NCI-H146 treated with DMSO at 0.1 percent for 48 hours (cell line): ENCODE data around the gene TXNDC16.

Experiments used
- DNase-seq: peaks from one replicate; lab custom pipeline; 2025; ENCODE audit not compliant: unreplicated experiment; lab: John Stamatoyannopoulos, UW

The TXNDC16 gene

DNA sequence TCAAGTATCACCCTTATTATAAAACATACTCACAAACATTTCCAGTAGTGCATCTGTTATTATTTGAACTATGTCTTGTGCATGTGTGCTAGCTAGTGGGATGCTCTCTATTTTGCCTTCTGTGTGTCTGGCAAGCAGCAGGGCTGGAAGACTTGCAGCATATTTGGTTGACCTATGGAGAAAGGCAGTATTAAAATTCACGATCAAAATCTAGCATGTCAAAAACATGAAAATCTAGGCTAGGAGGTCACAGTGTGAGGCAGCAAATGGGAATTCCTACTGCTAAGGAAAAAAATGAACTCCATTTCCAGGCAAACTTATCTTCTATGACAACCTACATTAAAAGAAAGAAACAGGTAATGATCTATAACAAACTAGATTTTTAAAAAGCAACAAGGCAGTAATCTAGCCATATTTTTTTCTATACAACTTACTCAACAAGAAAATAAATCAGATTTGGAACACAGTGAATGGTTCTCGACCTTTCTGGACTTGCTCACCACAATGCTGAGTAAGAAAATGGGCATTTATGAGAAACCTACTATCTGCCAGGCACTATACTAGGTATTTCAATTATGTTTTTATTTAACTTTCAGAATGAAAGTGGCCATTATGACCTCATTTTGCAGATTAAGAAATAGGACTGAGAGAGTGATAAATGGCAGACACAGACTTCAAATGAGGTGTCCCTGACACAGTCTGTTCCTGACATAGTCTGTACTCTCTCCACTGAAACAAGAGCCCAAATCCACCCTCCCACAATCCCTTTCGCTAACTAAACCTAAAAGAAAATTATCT is 96.8 kb downstream of the TXNDC16 start:
- DNase-seq: no peak

GRCh38 chr14:52447236-52447635 is 105.1 kb downstream of the TXNDC16 start:
- DNase-seq: no peak

DNA sequence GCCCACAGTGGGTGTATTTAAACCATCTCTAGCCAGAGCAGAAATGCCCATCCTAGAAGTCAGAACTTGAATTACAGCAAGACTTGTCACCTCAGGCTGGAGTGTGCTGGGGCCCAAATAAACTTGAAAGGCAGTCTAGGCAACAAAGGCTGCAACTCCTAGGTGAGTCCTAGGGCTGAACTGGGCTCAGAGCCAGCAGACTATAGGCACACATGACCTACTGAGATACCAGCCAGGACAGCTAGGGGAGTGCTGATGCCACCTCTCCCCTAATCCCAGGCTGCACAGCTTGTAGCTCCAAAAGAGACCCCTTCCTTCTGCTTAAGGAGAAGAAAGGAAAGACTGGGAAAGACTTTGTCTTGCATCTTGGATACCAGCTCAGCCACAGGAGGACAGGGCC is 106.0 kb downstream of the TXNDC16 start:
- DNase-seq: no peak

- no peak for DNase-seq
These were observed 108.8 kb downstream of the TXNDC16 start for GRCh38 chr14:52443506-52443905.

DNA sequence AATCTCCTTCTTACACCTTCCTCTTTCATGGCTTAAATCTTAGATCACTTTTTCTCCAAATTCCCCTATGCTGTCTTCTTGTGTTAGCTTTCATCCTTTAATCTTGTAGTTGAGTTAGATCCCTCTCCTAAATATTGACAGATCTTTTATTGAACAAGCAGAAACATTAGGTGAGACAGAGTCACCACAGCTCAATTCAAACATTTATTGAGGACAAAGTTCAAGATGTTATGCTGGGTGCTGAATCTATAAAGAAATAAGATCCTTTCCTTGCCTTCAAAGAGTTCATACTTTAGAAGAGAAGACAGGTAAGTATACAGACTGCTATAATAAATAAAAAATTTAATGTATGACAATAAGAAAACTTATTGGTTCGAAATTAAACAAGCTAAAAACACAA is 109.7 kb downstream of the TXNDC16 start:
- DNase-seq: no peak

DNA sequence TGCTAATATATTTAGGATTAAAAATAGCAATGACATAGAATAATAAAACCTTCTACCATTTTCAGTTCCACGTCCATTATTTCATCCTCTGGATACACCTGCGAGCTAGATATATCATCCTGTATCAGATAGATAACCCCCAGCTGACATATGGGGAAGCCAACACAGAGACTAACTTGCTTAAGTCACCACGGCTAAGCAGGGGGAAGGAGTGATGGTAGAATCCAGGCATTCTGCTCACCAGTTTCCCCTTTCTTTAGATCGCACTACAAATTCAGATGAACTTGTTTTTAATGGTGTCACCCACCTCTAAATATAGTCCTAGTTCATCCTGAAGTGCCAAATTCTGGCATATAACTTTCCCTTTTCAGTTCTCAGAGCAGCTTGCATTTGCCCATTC is 110.1 kb downstream of the TXNDC16 start:
- DNase-seq: no peak

DNA sequence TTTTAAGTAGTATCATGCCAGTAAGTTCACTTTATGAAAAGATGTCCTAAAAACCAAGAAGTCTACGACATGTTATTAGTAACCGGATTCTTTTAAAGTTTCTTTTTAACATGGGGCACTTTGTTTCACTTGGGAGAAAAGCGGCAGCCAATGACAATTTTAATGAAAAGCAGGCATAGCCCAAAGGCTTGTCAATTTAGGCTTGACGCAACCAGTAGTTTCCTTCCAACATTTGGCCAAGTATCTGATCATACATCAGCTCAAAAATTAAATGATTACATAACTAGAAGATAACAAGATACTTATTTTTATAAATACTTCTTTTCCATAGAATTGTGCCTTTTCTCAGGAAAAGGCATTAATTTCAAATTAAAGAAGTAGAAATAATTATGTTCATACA is 112.8 kb downstream of the TXNDC16 start:
- DNase-seq: no peak

DNA sequence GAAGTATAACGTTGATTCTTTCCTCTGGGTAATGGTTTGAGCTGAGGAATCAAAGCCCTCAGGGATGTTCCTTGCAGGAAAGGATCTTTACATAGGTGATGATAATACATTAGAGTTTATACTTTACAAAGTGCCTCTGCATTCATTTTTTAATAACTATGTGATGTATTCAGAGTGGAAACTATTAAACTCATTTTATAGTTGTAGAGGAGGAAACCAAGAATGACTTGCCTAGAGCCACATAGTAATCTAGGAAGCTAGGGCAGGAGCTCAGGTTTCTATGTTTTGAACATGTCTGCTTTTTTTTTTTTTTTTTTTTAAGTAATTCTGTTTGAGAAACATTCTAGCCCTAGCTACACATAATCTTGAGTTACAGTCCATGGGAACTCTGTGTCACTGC is 117.3 kb downstream of the TXNDC16 start:
- no peak for DNase-seq

GRCh38 chr14:52430474-52430873 is 121.8 kb downstream of the TXNDC16 start:
- no peak for DNase-seq

DNA sequence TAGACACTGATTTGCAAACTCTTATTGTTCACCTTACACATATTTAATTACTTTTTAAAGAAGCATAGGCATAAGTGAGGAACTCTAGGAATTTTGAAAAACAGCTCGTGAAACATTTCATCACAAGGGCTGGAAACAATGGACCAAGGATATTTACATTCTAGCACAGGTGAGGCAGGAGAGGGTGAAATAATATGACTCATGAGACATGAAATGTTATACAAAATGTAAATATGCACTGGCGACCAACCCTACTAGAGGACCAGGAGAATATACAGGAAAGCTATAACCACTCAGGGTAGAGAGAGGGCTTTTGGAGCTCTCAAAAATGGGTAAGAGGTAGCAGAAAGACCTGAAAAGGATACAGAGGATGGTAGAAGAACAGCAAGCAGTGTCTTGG is 122.9 kb downstream of the TXNDC16 start:
- no peak for DNase-seq

- no peak for DNase-seq
These were observed 124.8 kb downstream of the TXNDC16 start for GRCh38 chr14:52427460-52427859.

GRCh38 chr14:52422650-52423356 is 129.5 kb downstream of the TXNDC16 start:
- DNase-seq: no peak

DNA sequence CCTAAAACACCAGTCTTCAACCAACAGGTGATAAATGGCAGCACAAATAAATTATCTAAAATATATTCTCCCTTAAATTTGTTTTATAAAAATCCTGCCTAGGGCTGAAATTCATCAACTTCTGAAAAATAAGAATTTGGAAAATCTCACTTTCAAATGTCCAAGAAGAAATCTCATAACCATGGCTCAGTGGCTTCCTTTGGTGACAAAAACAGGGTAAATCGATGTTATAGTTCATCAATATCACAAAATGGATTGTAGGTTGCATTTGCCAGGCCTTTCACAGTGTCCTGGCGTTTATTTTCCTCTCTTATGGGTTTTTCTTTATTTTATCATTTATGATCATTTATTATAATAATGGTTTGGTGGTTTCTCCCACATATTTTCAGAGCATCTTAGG is 135.2 kb downstream of the TXNDC16 start:
- DNase-seq: no peak

- no peak for DNase-seq
These were observed 138.4 kb downstream of the TXNDC16 start for GRCh38 chr14:52413729-52414408.

DNA sequence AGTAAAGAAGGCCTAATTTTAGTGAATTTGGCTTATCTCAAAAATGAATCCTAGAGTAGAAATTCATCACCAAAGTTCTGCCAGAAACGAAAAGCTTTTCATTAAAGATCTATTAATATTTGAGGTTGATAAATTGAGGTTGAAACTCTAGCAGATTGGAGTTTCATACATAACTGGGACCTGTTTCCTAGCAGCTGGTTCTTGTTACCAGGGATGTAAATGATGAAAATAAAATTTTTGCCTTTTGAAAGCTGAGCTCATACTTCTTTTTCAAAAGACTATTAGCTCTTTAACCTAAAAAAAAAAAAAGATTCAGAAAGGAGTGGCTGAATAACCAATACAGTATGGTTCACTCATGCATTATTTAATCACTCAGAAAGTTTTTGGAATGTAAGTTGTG is 139.9 kb downstream of the TXNDC16 start:
- no peak for DNase-seq

- DNase-seq: no peak
These were observed 147.0 kb downstream of the TXNDC16 start for GRCh38 chr14:52405314-52405713.

GRCh38 chr14:52402812-52403526 is 149.3 kb downstream of the TXNDC16 start:
- no peak for DNase-seq

DNA sequence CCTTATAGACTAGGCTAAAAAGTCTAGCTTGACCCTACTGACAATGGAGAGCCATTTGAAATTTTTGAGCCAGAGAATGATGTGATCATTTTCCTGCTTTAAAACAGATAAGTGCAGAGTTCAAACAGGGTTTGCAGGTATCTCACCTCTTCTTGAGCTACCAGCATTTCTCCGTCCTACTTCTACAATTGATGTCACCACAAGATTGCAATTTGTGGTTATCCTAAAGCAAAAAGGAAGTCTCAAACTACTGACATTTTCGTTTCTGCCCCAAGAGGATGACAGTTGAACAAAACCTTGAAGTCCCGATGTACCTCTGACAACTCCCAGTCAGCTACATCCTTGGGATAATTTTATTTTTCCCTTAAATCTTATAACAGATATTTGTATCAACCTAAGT is 151.5 kb downstream of the TXNDC16 start:
- no peak for DNase-seq

GRCh38 chr14:52399921-52400595 is 152.2 kb downstream of the TXNDC16 start:
- no peak for DNase-seq

DNA sequence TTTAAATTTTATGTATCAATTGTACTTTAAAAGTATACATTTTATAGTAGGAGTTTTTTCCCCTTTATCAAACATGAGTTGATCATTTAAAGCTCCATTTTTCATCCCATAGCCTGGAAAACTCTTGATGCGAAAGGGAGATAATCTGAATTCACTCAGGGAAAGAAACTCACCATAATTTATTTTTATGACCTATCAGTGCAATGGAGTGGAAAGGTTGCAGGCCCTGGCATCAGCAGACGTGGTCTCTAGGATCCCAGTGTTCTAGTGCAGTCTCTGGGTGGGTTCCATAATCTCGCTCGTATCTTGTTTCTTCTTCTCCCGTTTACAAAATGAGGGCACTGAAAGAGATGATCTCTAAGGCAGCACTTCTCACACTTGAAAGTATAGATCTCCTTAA is 153.2 kb downstream of the TXNDC16 start:
- no peak for DNase-seq

DNA sequence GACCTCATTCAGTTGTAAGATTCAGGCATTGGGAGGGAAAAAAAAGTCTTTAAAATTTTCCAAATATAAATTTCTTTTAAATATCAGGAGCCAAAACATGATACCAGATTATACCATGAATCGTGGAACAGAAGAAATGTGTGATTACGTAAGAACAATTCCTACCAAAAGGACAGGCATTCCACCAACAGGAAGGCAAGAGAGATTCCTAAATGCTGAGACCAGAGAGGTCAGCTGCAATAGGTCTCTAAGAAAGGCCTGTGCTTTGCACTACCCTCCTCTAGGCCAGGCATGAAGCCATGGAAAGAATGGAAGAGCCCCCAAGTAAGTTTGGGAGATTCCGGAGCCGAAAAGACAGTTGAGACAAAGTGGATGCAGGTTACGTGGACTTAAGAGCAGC is 154.5 kb downstream of the TXNDC16 start:
- DNase-seq: no peak
